CD4-positive, alpha-beta T cell (primary cell): ENCODE data around the gene SYCP2L. TPM values are rescaled to one million over a fixed set of nuclear protein-coding genes. Genes with fewer than 3 reads are reported as not detected.
"Not testable (repeated sequence)": the region's sequence is repeated elsewhere in the genome, so short reads cannot be mapped to it uniquely, and the experiment has no call there.

ENCODE experiments used
- ATAC-seq: fragments of 200-7000 bp; cut with Tn5 transposase; one replicate; pipeline ENCODE4 v1.10.0; 2022; ENCODE audit warnings: mild to moderate bottlenecking; ENCODE audit not compliant: poor library complexity
- CTCF ChIA-PET: fragments of 350-600 bp; sonication (Branson Sonifier 250); formaldehyde crosslinking; loops from one replicate; lab custom pipeline; 2021; ENCODE audit warnings: antibody characterized with exemption, inconsistent platforms; lab: Charles Lee
- POLR2A ChIA-PET: fragments of 350-600 bp; sonication (Branson Sonifier 250); formaldehyde crosslinking; loops from one replicate; lab custom pipeline; 2021; ENCODE audit warnings: antibody characterized with exemption, inconsistent platforms; lab: Charles Lee
- DNase-seq, 14 experiments: peaks; one replicate each; pipeline ENCODE4 v3.0.0-alpha.2; 2013 to 2020; ENCODE audit warnings: mixed read lengths in 2 of 14
- H3K27ac ChIP-seq, 2 donors: one replicate each; pipeline versions ENCODE4 v1.5.1 to v1.7.0; 2013; ENCODE audit warnings: low read length in 2 of 2, low read depth in 1 of 2, mild to moderate bottlenecking in 1 of 2
- H3K27me3 ChIP-seq, 2 experiments: 1 replicate in 1 of 2; 2 replicates in 1 of 2; pipeline versions ENCODE4 v1.6.1 to v1.7.0; 2013; ENCODE audit warnings: low read length in 2 of 2, control low read depth in 1 of 2, mild to moderate bottlenecking in 1 of 2, moderate library complexity in 1 of 2; ENCODE audit not compliant: insufficient read depth in 2 of 2, control insufficient read depth in 1 of 2
- H3K36me3 ChIP-seq: one replicate; pipeline ENCODE4 v1.6.1; 2013; ENCODE audit warnings: low read length, control low read depth; ENCODE audit not compliant: insufficient read depth
- H3K4me1 ChIP-seq: one replicate; pipeline ENCODE4 v1.6.1; 2013; ENCODE audit warnings: low read length, control low read depth; ENCODE audit not compliant: insufficient read depth
- H3K4me3 ChIP-seq: one replicate; pipeline ENCODE4 v1.5.1; 2013; ENCODE audit warnings: mild to moderate bottlenecking, low read length, moderate library complexity
- H3K9me3 ChIP-seq, 2 experiments: 1 replicate in 1 of 2; 2 replicates in 1 of 2; pipeline versions ENCODE4 v1.6.1 to v1.7.0; 2013; ENCODE audit warnings: low read length in 2 of 2, mild to moderate bottlenecking in 2 of 2, control low read depth in 1 of 2, moderate library complexity in 1 of 2; ENCODE audit not compliant: control insufficient read depth in 1 of 2, insufficient read depth in 1 of 2
- H3K27ac Mint-ChIP-seq: one replicate; pipeline ENCODE4 v1.8.0; 2020; ENCODE audit warnings: mixed read lengths
- H3K27me3 Mint-ChIP-seq: one replicate; pipeline ENCODE4 v1.8.0; 2021; ENCODE audit warnings: mixed read lengths
- H3K36me3 Mint-ChIP-seq: one replicate; pipeline ENCODE4 v1.8.0; 2021; ENCODE audit warnings: low read depth, mixed read lengths
- H3K4me1 Mint-ChIP-seq: one replicate; pipeline ENCODE4 v1.8.0; 2021; ENCODE audit warnings: low read depth, mixed read lengths
- H3K4me3 Mint-ChIP-seq: one replicate; pipeline ENCODE4 v1.8.0; 2020; ENCODE audit warnings: mild to moderate bottlenecking, mixed read lengths
- H3K9me3 Mint-ChIP-seq: one replicate; pipeline ENCODE4 v1.8.0; 2020; ENCODE audit warnings: mixed read lengths
- intact Hi-C, 2 experiments: fragments of 100-400 bp; cut with DNase I in 1 of 2; cut with micrococcal nuclease in 1 of 2; formaldehyde crosslinking; loops; one replicate each; pipeline versions ENCODE4 v1.15.1 to v1.9.0; 2023 to 2025; cut with DNase I, micrococcal nuclease
- total RNA-seq, 174 experiments: library from RNA in 2 of 174; stranded (reverse) in 2 of 174; gene quantifications; one replicate each; pipeline ENCODE4 v1.2.3 and lab custom pipeline; 2021 to 2026
- TF ChIP-seq, protein P1 (sequence below): fragments of 200-600 bp; IDR thresholded peaks from one replicate; pipeline ENCODE4 v1.8.0; 2022; ENCODE audit warnings: antibody characterized with exemption, mild to moderate bottlenecking

SYCP2L gene
- total RNA-seq, 2 experiments from 2014 or later, result 0.36 TPM; not detected in 1

- POLR2A ChIA-PET, result no interaction called here
- no peak for ATAC-seq
Observed at GRCh38 chr6:11002176-11002575, 115.3 kb downstream of the SYCP2L start.

GRCh38 chr6:11003297-11003696 lies 116.4 kb downstream of the SYCP2L start:
- H3K27me3 ChIP-seq, H3K9me3 ChIP-seq, H3K27ac ChIP-seq, intact Hi-C loops, H3K9me3 Mint-ChIP-seq, H3K36me3 Mint-ChIP-seq, H3K36me3 ChIP-seq, ATAC-seq, POLR2A ChIA-PET, H3K4me3 ChIP-seq, H3K4me1 Mint-ChIP-seq, DNase-seq, CTCF ChIA-PET, H3K27ac Mint-ChIP-seq, H3K4me1 ChIP-seq, H3K4me3 Mint-ChIP-seq: not testable (repeated sequence)
- H3K27me3 Mint-ChIP-seq, result peaks cover 22% of the 10 kb centered on the region

More at GRCh38 chr6:11002176-11002575, 115.3 kb downstream of the SYCP2L start:
- Histone ChIP-seq H3K27me3 (no peaks in the 10 kb centered on the region), H3K9me3 (no peaks in the 10 kb centered on the region), H3K4me1 (no peaks in the 10 kb centered on the region), H3K36me3 (no peaks in the 10 kb centered on the region), H3K27ac (no peak overlapping the region), H3K4me3 (no peak overlapping the region)
- Mint-ChIP-seq H3K27me3 (peaks cover 14% of the 10 kb centered on the region), H3K4me1 (no peaks in the 10 kb centered on the region), H3K36me3 (no peaks in the 10 kb centered on the region), H3K27ac (no peak overlapping the region), H3K4me3 (no peak overlapping the region), H3K9me3 (no peaks in the 10 kb centered on the region)
- intact Hi-C loops, result no loop called here
- TF ChIP-seq, protein P1, sequence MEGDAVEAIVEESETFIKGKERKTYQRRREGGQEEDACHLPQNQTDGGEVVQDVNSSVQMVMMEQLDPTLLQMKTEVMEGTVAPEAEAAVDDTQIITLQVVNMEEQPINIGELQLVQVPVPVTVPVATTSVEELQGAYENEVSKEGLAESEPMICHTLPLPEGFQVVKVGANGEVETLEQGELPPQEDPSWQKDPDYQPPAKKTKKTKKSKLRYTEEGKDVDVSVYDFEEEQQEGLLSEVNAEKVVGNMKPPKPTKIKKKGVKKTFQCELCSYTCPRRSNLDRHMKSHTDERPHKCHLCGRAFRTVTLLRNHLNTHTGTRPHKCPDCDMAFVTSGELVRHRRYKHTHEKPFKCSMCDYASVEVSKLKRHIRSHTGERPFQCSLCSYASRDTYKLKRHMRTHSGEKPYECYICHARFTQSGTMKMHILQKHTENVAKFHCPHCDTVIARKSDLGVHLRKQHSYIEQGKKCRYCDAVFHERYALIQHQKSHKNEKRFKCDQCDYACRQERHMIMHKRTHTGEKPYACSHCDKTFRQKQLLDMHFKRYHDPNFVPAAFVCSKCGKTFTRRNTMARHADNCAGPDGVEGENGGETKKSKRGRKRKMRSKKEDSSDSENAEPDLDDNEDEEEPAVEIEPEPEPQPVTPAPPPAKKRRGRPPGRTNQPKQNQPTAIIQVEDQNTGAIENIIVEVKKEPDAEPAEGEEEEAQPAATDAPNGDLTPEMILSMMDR, result no peak
- no peak for DNase-seq
- CTCF ChIA-PET, result no interaction called here

DNA sequence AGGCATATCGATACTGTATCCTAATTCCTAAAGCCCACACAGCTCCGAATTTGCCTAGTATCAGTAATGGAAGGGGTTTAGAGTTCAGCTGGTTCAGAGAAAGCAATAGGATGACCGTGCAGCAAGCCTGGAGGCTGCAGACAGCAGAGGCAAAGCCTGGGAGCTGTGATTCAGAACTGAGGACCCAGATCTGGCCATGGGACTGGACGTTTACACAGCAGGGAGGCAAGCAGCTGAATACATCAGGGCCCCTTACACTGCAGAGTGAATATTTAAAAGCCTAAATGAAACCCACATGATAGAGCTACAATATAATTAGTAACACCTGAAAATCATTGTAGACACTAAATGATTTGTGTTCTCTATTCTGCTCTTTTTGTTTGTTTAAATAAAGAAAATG lies 119.2 kb downstream of the SYCP2L start:
- Mint-ChIP-seq H3K36me3 (no peaks in the 10 kb centered on the region), H3K27ac (no peak overlapping the region), H3K27me3 (peaks cover 32% of the 10 kb centered on the region), H3K9me3 (no peaks in the 10 kb centered on the region), H3K4me1 (no peaks in the 10 kb centered on the region), H3K4me3 (no peak overlapping the region)
- no peaks in the 10 kb centered on the region for H3K9me3 ChIP-seq
- peaks cover 4 to 5% of the 10 kb centered on the region in 2 experiments for H3K27me3 ChIP-seq
- H3K36me3 ChIP-seq, result no peaks in the 10 kb centered on the region
- CTCF ChIA-PET, result no interaction called here
- POLR2A ChIA-PET, result no interaction called here
- no peaks in the 10 kb centered on the region for H3K4me1 ChIP-seq
- DNase-seq (no peak), ATAC-seq (no peak)
- TF ChIP-seq, protein P1, result no peak
- no peak overlapping the region for H3K27ac ChIP-seq
- intact Hi-C loops, result no loop called here
- H3K4me3 ChIP-seq, result no peak overlapping the region
